ENCODE data around the gene HNF4A. TPM values are rescaled to one million over a fixed set of nuclear protein-coding genes. Genes with fewer than 3 reads are reported as not detected.

Gene HNF4A
- total and polyA plus RNA-seq, 2 of the 13 experiments (the other 11 are each of a cell fraction or from before 2014, with no cell fraction given) = 80.9 to 169 TPM

DNA sequence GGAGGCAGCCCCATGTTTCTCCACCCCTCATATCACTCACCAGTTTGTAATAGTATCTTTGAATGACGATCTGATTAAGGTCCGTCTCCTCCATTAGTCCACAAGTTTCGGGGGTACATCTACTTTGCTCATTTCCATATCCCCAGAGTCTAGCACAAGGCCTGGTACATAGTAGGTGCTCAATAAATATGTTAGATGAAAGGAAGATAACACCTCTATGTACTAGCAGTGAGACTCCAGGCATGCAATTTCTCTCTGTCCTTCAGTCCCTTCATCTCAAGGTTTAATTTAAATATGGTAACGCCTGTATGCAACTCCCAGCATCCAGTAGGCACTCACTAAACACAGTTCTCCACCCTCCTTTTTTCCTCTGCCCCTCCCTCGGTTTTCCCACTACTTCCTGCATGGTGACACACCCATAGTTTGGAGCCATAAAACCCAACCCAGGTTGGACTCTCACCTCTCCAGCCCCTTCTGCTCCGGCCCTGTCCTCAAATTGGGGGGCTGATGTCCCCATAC lies 461 bp upstream of the HNF4A start (continued):
- TF ChIP-seq, protein P1, sequence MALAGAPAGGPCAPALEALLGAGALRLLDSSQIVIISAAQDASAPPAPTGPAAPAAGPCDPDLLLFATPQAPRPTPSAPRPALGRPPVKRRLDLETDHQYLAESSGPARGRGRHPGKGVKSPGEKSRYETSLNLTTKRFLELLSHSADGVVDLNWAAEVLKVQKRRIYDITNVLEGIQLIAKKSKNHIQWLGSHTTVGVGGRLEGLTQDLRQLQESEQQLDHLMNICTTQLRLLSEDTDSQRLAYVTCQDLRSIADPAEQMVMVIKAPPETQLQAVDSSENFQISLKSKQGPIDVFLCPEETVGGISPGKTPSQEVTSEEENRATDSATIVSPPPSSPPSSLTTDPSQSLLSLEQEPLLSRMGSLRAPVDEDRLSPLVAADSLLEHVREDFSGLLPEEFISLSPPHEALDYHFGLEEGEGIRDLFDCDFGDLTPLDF (CRISPR knock-in tag; IDR thresholded peaks at IDR 0.05) = no peak
- TF ChIP-seq REPIN1 (CRISPR knock-in tag; IDR thresholded peaks at IDR 0.05; ENCODE audit: borderline replicate concordance, low read depth) (no peak), HOXD1 (CRISPR knock-in tag; IDR thresholded peaks at IDR 0.05) (no peak), ZNF572 (CRISPR knock-in tag; IDR thresholded peaks at IDR 0.05) (no peak), ZNF724P (CRISPR knock-in tag; IDR thresholded peaks at IDR 0.05; ENCODE audit: borderline replicate concordance) (no peak), ATM (IDR thresholded peaks at IDR 0.05; ENCODE audit: borderline replicate concordance) (no peak), KLF11 (CRISPR knock-in tag; IDR thresholded peaks at IDR 0.05) (no peak), NR2F6 (IDR thresholded peaks at IDR 0.05) (peak; percentile 10; the same call in 1 of the 2 replicates), NR2F6 (CRISPR knock-in tag; IDR thresholded peaks at IDR 0.05) (no peak), ZZZ3 (CRISPR knock-in tag; IDR thresholded peaks at IDR 0.05; ENCODE audit: borderline replicate concordance) (no peak; the same call in 1 of the 2 replicates), KMT2A (CRISPR knock-in tag; IDR thresholded peaks at IDR 0.05) (no peak), FOXK1 (CRISPR knock-in tag; IDR thresholded peaks at IDR 0.05; ENCODE audit: borderline replicate concordance, low read depth) (no peak), KLF12 (CRISPR knock-in tag; IDR thresholded peaks at IDR 0.05; ENCODE audit: borderline replicate concordance) (no peak), ZNF740 (CRISPR knock-in tag; IDR thresholded peaks at IDR 0.05) (0 out of 2 replicates have a peak, but pooled peaks have one; percentile 9), NAIF1 (CRISPR knock-in tag; IDR thresholded peaks at IDR 0.05; ENCODE audit: borderline replicate concordance) (no peak), SYNCRIP (IDR thresholded peaks at IDR 0.05; ENCODE audit: insufficient read depth, low read depth, low read length) (no peak), MBNL3 (CRISPR knock-in tag; conservative IDR thresholded peaks at IDR 0.05) (no peak), REXO4 (CRISPR knock-in tag; IDR thresholded peaks at IDR 0.05; ENCODE audit: borderline replicate concordance) (no peak), MED8 (CRISPR knock-in tag; IDR thresholded peaks at IDR 0.05; ENCODE audit: insufficient replicate concordance) (no peak), ZNF329 (CRISPR knock-in tag; IDR thresholded peaks at IDR 0.05; ENCODE audit: low read depth) (no peak; the same call in 1 of the 2 replicates), ZBTB49 (CRISPR knock-in tag; IDR thresholded peaks at IDR 0.05; ENCODE audit: borderline replicate concordance) (no peak), ZNF549 (CRISPR knock-in tag; IDR thresholded peaks at IDR 0.05) (no peak), ZNF546 (CRISPR knock-in tag; conservative IDR thresholded peaks at IDR 0.05) (no peak), XBP1 (CRISPR knock-in tag; IDR thresholded peaks at IDR 0.05) (no peak), ZNF616 (CRISPR knock-in tag; IDR thresholded peaks at IDR 0.05; ENCODE audit: low read depth) (no peak), TBX2 (CRISPR knock-in tag; IDR thresholded peaks at IDR 0.05; ENCODE audit: borderline replicate concordance) (no peak), ZNF24 (IDR thresholded peaks at IDR 0.05) (no peak), ZMYM2 (CRISPR knock-in tag; IDR thresholded peaks at IDR 0.05) (peak; percentile 76)
- TF ChIP-seq, protein P2, sequence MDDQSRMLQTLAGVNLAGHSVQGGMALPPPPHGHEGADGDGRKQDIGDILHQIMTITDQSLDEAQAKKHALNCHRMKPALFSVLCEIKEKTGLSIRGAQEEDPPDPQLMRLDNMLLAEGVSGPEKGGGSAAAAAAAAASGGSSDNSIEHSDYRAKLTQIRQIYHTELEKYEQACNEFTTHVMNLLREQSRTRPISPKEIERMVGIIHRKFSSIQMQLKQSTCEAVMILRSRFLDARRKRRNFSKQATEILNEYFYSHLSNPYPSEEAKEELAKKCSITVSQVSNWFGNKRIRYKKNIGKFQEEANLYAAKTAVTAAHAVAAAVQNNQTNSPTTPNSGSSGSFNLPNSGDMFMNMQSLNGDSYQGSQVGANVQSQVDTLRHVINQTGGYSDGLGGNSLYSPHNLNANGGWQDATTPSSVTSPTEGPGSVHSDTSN (CRISPR knock-in tag; IDR thresholded peaks at IDR 0.05; ENCODE audit: borderline replicate concordance) = no peak
